Mucosa of gallbladder (tissue), 1 donor: Measurements from ENCODE around the gene BRMS1L. TPM values are rescaled to one million over a fixed set of nuclear protein-coding genes. Genes with fewer than 3 reads are reported as not detected.

ENCODE experiments used
- total RNA-seq: library from RNA; stranded (reverse); gene quantifications from one replicate; pipeline ENCODE4 v1.2.1, GENCODE V29; 2021
- donor health status: DM: no; HTN: no; CAD: no.

The BRMS1L gene
- total RNA-seq, 1 donor from 2014 or later, result 6.1 TPM

Other genes starting within 250 kb of the BRMS1L start
- gene RALGAPA1, start 17.0 kb upstream of the BRMS1L start, total RNA-seq, result 63.1 TPM